K562 (cell line): Measurements from ENCODE around the gene RNF145. TPM values are rescaled to one million over a fixed set of nuclear protein-coding genes. Genes with fewer than 3 reads are reported as not detected.

ENCODE experiments used
- CREB1 ChIP-seq, 2 experiments: sonication (generic) in 1 of 2; formaldehyde crosslinking in 1 of 2; IDR thresholded peaks; 2 replicates each; pipeline versions ENCODE4 v1.6.1 to v1.8.0; 2012 to 2022; ENCODE audit warnings: inconsistent platforms in 1 of 2, mild to moderate bottlenecking in 1 of 2, missing genetic modification reagents in 1 of 2, moderate library complexity in 1 of 2
- GATA2 ChIP-seq: sonication (generic); formaldehyde crosslinking; IDR thresholded peaks from 2 replicates; pipeline ENCODE4 v1.4.0; 2020; ENCODE audit warnings: mild to moderate bottlenecking, missing genetic modification reagents
- HOXB6 ChIP-seq: fragments of 250-450 bp; sonication (Bioruptor Pico); IDR thresholded peaks from 2 replicates; pipeline ENCODE4 v1.5.1; 2022; ENCODE audit warnings: mild to moderate bottlenecking, borderline replicate concordance
- MCM7 ChIP-seq, 2 experiments: fragments of 450-650 bp; IDR thresholded peaks; 2 replicates each; pipeline ENCODE4 v1.6.1; 2016 to 2018
- MECOM ChIP-seq: fragments of 250-450 bp; sonication (Bioruptor Pico); IDR thresholded peaks from 2 replicates; pipeline ENCODE4 v1.8.0; 2022; ENCODE audit warnings: inconsistent platforms
- NR0B1 ChIP-seq: fragments of 450-650 bp; IDR thresholded peaks from one replicate; pipeline ENCODE4 v1.6.1; 2018; ENCODE audit warnings: mild to moderate bottlenecking, moderate library complexity; ENCODE audit not compliant: partially characterized antibody
- SETDB1 ChIP-seq: IDR thresholded peaks from one replicate; pipeline ENCODE4 v1.6.1; 2012; ENCODE audit warnings: low read length, control low read depth, inconsistent platforms
- SIN3A ChIP-seq, 2 experiments: fragments of 150-350 bp in 1 of 2; IDR thresholded peaks; 2 replicates each; pipeline ENCODE4 v1.6.1; 2011 to 2016; ENCODE audit warnings: borderline replicate concordance in 2 of 2, low read depth in 2 of 2, low read length in 2 of 2, mild to moderate bottlenecking in 2 of 2, moderate library complexity in 2 of 2; ENCODE audit not compliant: control insufficient read depth in 1 of 2
- SIX5 ChIP-seq, 2 experiments: IDR thresholded peaks; 2 replicates each; pipeline ENCODE4 v1.6.1; 2011; ENCODE audit warnings: low read length in 2 of 2, borderline replicate concordance in 1 of 2, low read depth in 1 of 2, mild to moderate bottlenecking in 1 of 2, moderate library complexity in 1 of 2; ENCODE audit not compliant: insufficient read depth in 1 of 2
- SOX6 ChIP-seq: fragments of 450-650 bp; IDR thresholded peaks from 2 replicates; pipeline ENCODE4 v1.6.1; 2014; ENCODE audit warnings: mild to moderate bottlenecking
- TCF3 ChIP-seq: sonication (generic); formaldehyde crosslinking; IDR thresholded peaks from 2 replicates; pipeline ENCODE4 v1.4.0; 2020; ENCODE audit warnings: mild to moderate bottlenecking, missing genetic modification reagents
- ZBTB7A ChIP-seq: IDR thresholded peaks from 2 replicates; pipeline ENCODE4 v1.6.1; 2011; ENCODE audit warnings: low read depth, mild to moderate bottlenecking, low read length, moderate library complexity, borderline replicate concordance; ENCODE audit not compliant: control insufficient read depth
- ZNF175 ChIP-seq: fragments of 200-800 bp; sonication (Bioruptor generic); IDR thresholded peaks from 2 replicates; pipeline ENCODE4 v1.6.1; 2016; ENCODE audit warnings: low read depth, mild to moderate bottlenecking, missing genetic modification characterization, missing compliant biosample characterization
- ZNF3 ChIP-seq: fragments of 250-450 bp; sonication (Bioruptor Pico); IDR thresholded peaks from 2 replicates; pipeline ENCODE4 v1.5.0; 2021; ENCODE audit warnings: mild to moderate bottlenecking, moderate library complexity
- ZNF431 ChIP-seq: sonication (generic); formaldehyde crosslinking; IDR thresholded peaks from 2 replicates; pipeline ENCODE4 v1.8.0; 2022; ENCODE audit warnings: mild to moderate bottlenecking, missing genetic modification reagents
- polyA plus RNA-seq, 8 experiments: library from polyadenylated mRNA; depleted of rRNA in 4 of 8; stranded (reverse) in 5 of 8; unstranded in 3 of 8; fragments of >200 nt; fragmentation: Nextera tagmentation in 2 of 8; fragmentation: Illumina TruSeq in 1 of 8; extraction: Ambion mirVana in 2 of 8; extraction: Trizol in 1 of 8; gene quantifications; 2 replicates each; pipeline versions ENCODE4 v1.2.1 to v1.2.3, GENCODE V29; 2011 to 2014; ENCODE audit warnings: inconsistent platforms in 1 of 8, missing spikeins in 1 of 8
- total RNA-seq, 7 experiments: library from RNA; depleted of rRNA in 6 of 7; stranded (reverse); fragments of >200 nt in 6 of 7; fragmentation: Illumina TruSeq in 2 of 7; extraction: Trizol in 2 of 7; gene quantifications; 2 replicates each; pipeline versions ENCODE4 v1.2.1 to v1.2.3, GENCODE V29; 2011 to 2021; ENCODE audit warnings: low replicate concordance in 1 of 7
- TF ChIP-seq, protein P1 (sequence below): fragments of 200-800 bp; sonication (Bioruptor generic); IDR thresholded peaks from 2 replicates; pipeline ENCODE4 v1.6.1; 2017; ENCODE audit warnings: missing genetic modification characterization, missing compliant biosample characterization
- TF ChIP-seq, protein P2 (sequence below): sonication (generic); formaldehyde crosslinking; IDR thresholded peaks from 2 replicates; pipeline ENCODE4 v1.8.0; 2022; ENCODE audit warnings: mild to moderate bottlenecking, missing genetic modification reagents, borderline replicate concordance
- TF ChIP-seq, protein P3 (sequence below): fragments of 250-450 bp; sonication (Bioruptor Pico); IDR thresholded peaks from 2 replicates; pipeline ENCODE4 v1.5.0; 2022; ENCODE audit warnings: mild to moderate bottlenecking

Gene RNF145
- total and polyA plus RNA-seq, 9 of the 15 experiments (the other 6 are each of a cell fraction or from before 2014, with no cell fraction given), result 13.6 to 40.7 (median 25.4) TPM

DNA sequence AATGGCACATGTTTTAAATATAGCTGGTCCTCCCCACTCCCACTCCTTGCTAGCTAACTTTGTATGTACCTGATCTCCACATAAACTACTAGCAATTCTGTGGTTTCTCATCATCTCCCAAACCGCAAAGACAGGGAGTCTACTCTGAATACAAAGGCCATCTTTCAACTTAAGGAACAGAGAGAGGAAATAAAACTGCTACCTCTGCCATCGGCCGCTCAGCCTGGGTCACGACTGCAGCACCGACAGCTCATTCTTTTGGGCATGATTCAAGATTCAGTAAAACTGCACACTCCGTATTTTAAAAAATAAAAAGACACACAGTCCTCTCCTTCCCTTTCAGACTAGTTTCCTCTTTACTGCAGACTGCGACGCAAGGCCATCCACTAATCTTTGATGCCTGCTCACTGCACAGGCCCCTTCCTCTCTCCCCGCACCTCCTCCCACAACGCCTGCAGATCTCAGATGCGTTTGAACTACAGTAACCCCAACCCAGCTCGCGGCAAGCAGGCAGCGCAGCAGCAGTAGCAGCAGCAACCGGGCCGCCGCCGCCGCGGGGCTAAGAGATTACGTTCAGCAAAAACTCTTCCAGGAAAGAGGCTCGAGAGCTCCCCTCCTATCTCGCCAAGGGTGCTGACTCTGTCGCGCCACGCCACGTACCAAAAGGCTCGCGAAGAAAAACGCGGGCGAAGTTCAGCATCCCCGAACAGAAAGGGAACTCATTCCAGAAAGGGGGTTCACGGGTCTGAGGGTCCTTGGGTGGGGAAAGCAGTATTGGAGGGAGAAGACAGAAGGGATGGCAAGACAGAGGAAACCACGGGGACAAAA, 1.5 kb downstream of the RNF145 start (continued):
- TF ChIP-seq SIX5 (IDR thresholded peaks at IDR 0.05; ENCODE audit: borderline replicate concordance in 1 of 2, insufficient read depth in 1 of 2, low read depth in 1 of 2, low read length in 2 of 2) (no peak), ZBTB7A (no peak), GATA2 (CRISPR knock-in tag) (peak; percentile 77), HOXB6 (CRISPR knock-in tag) (no peak), ZNF3 (no peak), SIN3A (IDR thresholded peaks at IDR 0.05; ENCODE audit: borderline replicate concordance in 2 of 2, control insufficient read depth in 1 of 2, low read depth in 2 of 2, low read length in 2 of 2) (peak in 1 of 2 experiments; percentile 33; a peak in 1 of 4 replicates), CREB1 (IDR thresholded peaks at IDR 0.05) (no peak), CREB1 (CRISPR knock-in tag; IDR thresholded peaks at IDR 0.05) (0 out of 2 replicates have a peak, but pooled peaks have one; percentile 39), SETDB1 (no peak), ZNF431 (CRISPR knock-in tag) (no peak), TCF3 (peak; percentile 81), SOX6 (peak; percentile 75), MECOM (CRISPR knock-in tag) (no peak), MCM7 (IDR thresholded peaks at IDR 0.05) (no peak), NR0B1 (no peak), ZNF175 (CRISPR knock-in tag) (no peak)
- TF ChIP-seq, protein P1, sequence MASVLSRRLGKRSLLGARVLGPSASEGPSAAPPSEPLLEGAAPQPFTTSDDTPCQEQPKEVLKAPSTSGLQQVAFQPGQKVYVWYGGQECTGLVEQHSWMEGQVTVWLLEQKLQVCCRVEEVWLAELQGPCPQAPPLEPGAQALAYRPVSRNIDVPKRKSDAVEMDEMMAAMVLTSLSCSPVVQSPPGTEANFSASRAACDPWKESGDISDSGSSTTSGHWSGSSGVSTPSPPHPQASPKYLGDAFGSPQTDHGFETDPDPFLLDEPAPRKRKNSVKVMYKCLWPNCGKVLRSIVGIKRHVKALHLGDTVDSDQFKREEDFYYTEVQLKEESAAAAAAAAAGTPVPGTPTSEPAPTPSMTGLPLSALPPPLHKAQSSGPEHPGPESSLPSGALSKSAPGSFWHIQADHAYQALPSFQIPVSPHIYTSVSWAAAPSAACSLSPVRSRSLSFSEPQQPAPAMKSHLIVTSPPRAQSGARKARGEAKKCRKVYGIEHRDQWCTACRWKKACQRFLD, result peak; percentile 40; the same call in 1 of the 2 replicates
- TF ChIP-seq, protein P2, sequence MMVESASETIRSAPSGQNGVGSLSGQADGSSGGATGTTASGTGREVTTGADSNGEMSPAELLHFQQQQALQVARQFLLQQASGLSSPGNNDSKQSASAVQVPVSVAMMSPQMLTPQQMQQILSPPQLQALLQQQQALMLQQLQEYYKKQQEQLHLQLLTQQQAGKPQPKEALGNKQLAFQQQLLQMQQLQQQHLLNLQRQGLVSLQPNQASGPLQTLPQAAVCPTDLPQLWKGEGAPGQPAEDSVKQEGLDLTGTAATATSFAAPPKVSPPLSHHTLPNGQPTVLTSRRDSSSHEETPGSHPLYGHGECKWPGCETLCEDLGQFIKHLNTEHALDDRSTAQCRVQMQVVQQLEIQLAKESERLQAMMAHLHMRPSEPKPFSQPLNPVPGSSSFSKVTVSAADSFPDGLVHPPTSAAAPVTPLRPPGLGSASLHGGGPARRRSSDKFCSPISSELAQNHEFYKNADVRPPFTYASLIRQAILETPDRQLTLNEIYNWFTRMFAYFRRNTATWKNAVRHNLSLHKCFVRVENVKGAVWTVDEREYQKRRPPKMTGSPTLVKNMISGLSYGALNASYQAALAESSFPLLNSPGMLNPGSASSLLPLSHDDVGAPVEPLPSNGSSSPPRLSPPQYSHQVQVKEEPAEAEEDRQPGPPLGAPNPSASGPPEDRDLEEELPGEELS (CRISPR knock-in tag), result 0 out of 2 replicates have a peak, but pooled peaks have one; percentile 68
- TF ChIP-seq, protein P3, sequence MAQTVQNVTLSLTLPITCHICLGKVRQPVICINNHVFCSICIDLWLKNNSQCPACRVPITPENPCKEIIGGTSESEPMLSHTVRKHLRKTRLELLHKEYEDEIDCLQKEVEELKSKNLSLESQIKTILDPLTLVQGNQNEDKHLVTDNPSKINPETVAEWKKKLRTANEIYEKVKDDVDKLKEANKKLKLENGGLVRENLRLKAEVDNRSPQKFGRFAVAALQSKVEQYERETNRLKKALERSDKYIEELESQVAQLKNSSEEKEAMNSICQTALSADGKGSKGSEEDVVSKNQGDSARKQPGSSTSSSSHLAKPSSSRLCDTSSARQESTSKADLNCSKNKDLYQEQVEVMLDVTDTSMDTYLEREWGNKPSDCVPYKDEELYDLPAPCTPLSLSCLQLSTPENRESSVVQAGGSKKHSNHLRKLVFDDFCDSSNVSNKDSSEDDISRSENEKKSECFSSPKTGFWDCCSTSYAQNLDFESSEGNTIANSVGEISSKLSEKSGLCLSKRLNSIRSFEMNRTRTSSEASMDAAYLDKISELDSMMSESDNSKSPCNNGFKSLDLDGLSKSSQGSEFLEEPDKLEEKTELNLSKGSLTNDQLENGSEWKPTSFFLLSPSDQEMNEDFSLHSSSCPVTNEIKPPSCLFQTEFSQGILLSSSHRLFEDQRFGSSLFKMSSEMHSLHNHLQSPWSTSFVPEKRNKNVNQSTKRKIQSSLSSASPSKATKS (CRISPR knock-in tag), result no peak
